ENCODE data around the gene ZNF746.
A peak's percentile ranks its signal among the peaks of the same experiment; 100 is the strongest.
"Not testable (repeated sequence)": the region's sequence is repeated elsewhere in the genome, so short reads cannot be mapped to it uniquely, and the experiment has no call there.

ZNF746 gene

DNA sequence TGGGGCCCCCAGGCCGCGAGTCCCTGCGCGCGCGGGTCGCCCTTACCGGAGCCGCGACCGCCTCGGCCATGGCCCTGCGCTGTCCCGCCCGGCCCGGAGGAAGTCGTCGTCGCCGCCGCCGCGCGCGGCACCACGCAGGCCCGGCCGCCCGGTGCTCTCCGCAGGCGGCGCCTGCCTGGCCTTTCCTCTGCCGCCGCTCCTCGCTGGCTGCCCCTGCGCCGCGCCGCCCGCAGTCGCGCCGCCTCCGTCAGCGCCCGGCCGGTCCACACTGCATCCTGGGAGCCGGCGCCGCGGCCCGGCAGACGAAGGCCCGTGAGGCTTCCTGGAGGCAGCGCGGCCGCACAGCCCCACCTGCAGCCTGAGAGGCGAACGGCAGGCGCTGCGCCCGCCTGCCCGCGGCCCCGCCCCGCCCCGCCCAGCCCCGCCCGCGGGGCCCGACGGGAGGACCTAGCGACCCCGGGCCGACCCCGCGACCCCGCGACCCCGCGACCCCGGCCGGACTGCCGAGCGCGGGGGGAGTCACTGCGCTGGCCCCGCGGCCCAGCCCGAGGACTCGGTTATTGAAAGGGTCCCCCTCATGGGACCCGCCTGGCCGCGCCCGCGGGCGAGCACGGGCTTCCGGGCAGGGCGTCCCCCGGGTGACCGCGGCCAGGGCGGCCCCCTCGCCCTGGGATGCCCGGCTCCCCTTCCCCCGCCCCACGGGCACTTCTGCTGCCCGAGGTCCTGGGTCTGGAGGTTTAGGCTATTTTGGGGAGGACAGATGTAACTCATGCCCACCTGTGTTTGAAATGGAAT is at the start of gene ZNF746:
TSS of gene ZNF746 (minus strand) at position 343 of the 795 bp plus-strand sequence. CDS start at position 70, 273 bp downstream.
- DNase-seq: peak; percentile 79 to 87

DNA sequence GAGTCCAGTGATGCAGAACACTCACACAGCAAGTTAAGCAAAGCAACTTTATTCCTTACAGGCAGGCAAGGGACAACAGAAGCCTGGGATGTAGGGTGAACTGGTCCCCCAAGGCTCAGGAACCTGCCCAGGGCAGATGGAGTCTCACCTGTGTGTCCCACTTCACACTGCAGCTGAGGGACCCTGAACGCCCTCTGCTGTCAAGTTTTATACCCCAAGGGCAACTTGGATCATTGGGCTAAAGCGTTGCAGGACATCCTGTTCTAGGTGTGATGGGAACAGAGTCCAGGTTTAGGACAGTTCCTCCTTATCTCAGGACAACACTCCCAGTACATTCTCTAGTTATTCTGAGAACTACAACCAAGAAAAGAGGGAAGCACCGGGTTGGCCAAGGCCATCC is 49.5 kb upstream of the ZNF746 start:
- no peak for DNase-seq

DNA sequence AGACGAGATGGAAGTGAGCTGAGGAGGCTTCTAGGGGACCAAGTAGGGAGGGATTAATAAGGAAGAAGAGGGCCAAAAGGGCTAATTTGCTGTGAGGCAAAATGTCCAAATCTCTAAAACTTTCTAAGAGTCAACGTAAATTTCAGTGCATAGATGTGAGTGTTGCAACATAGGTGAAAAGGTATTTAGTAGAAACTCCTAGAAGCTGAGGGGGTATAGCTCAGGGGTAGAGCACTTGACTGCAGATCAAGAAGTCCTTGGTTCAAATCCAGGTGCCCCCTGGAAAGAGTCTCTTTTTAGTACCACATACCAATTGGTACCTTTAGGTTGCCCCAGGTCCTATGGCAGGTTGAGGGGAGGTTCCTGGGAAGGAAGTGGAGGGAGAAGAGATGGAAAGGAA is 48.7 kb upstream of the ZNF746 start:
- no peak for DNase-seq

DNA sequence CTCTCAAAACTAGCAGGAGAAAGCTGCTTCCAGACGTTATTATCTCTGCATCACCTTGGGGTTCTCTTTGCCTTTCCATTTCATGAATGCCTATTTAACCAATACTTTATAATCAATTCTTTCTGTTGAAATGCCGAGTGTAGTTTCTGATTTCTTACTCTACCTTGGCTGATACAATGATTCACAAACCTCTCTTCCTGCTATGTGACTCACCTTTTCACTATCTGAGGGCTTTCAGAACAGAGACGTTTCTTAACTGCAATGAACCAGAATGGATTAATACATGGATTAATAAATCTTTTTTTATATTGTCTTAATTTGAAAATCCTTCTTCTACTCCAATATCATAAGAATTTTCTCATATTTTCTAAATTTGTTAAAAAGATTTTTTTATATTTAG is 46.4 kb upstream of the ZNF746 start:
- DNase-seq: no peak

DNA sequence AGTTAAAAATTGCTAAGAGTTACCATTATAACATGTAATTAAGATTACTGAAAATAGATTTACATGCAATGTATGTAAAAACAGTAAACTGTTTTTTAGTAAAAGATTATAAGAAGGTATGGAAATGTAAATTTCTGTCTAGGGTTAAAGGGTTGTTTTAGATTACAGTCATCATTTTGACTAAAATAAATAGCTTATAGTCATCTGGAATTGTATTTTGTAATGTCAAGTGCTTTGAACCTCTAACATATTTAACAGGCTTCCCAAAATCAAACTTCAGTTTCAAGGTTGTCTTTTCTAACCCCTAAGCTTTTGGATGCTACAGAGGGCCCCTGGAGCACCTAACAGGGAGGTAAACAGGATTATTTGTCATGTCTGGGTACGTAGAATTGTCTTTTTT is 35.0 kb upstream of the ZNF746 start:
- no peak for DNase-seq

DNA sequence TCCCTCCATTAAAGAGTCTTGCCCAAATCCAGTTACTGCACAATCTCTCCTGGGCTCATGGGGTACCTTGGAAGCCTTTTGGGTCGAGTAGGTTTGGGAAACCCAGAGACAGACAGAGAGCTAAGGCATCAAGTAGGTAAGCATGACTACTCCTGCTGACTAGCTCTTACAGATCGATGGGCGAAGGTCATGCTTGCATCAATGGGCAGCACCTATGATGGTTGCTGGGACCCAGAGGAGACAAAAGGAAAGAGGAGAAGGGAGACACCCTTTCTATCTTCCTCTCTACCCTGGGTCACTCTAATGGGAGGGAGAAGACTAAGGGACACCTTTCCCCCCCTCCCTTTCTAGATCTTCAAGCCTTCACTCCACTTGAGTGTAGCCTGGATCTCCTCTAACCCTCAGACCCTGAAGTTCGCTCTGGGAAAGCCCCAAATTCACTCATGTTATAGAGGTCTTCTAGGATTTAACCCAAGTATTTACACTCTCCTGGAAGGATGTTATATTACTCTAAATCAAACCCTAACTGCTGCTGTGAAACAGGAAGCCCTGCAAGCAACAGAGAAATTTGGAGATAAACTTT is 31.6 kb upstream of the ZNF746 start:
- no peak for DNase-seq

DNA sequence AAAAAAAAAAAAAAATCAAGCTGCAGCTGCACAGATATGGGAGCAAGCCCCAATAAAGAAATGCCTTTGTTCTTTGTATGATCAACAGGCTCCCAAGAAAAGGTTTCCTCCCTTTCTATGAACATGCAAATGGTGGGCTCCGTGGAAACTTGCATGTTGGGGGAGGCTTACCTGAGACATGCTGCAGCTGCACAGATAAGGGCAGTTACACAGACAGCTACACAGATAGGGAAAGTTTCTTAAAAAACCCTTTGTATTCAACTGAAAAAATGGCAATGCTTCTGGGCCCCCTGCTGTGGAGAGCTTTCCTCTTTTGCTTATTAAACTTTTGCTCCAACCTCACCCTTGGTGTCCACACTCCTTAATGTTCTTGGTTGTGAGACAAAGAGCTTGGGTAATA is 29.8 kb upstream of the ZNF746 start:
- no peak for DNase-seq

DNA sequence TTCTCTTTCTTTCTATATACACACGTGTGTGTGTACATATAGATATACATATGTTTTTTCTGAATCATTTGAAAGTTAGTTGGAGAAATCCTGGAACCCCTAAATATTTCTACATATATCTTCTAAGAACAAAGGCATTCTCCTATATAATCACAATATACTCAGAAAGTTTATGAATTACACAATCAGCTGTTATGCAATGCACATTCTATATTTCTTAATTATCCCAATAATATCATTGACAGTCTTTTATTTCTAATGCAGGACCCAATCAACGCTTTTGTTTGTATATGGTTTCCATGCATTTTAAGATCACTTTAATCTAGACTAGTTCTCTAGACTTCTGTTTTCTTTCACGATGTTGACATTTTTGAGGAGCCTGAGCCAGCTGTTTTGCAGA is 27.7 kb upstream of the ZNF746 start:
- no peak for DNase-seq

DNA sequence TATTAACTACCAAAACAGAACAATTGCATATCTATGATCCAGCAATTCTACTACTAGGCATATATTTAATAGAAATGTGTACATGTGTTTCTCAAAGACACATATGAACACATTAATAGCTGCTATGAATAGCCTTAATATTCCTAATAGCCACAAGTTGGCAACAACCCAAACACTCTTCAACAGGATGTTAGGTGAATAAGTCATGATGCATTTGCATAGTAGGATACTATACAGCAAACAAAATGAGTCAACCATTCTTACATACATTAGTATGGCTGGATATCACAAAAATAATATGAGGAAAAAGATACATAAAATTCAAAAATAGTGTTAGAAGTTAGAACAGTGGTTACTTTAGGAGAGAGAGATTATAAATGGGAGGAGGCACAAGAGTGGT is 26.8 kb upstream of the ZNF746 start:
- no peak for DNase-seq

DNA sequence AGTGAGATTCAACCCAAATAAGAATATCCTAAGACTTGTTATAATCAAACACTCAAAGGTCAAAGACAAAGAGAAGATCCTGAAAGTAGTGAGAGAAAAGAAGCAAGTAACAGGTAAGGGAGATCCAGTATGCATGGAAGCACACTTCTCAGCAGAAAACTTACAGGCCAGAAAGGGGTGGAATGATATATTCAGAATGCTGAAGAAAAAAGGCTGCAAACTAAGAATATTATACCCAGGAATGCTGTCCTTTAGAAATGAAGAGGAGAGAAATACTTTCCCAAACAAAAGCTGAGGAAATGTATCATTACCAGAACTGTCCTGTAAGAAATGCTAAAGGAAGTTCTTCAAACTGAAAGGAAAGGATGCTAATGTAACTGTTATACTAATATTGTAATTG is 12.6 kb upstream of the ZNF746 start:
- DNase-seq: no peak

DNA sequence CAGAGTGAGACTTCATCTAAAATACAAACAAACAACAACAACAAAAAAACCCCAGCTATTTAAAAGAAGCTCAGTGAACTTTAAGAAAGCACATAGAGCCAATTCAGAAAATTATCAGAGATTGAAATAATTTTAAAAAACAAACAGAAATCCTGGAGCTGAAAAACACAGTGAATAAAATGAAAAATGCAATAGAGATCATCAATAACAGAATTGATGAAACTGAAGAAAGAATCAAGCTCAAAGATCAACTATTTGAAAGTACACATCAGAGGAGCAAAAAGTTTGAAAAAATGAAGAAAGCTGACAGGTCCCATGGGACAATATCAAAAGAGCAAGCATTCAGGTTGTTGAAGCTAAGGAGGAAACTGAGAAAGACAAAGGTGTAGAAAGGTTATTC is 12.2 kb upstream of the ZNF746 start:
- DNase-seq: no peak

DNA sequence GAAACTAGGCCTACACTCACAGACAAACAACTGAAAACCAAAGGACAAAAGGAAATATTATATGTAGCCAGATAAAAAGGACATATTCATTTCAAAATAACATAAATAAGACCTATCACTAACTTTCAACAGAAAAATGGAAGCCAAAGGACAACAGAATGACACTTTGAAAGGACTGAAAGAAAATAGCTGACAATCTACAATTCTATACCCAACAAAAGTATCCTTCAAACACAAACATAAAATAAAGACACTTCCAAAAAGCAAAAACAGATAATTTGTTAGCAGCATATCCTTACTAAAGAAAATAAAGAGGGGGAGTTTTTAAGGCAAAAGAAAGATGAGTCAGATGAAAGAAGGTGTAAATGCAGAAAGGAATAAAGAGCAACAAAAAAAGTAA is 7.9 kb upstream of the ZNF746 start:
- DNase-seq: no peak

DNA sequence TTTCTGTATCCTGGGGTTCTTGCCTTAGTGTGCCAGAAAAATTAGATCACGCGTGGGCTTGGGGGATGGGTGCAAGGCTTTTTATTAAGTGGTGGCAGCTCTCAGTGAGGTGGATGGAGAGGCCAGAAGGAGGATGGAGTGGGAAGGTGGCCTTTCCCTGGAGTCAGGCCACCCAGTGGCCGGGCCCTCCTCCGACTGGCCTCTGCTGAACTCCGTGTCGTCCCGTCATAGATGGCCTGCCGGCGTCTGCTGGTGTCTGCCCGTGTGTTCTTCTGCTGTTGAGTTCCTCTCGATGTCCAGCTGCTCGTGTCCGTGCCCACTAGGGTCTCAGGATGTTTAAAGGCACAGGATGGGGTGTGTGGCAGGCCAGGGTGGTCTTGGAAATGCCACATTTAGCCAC is 4.0 kb upstream of the ZNF746 start:
- DNase-seq: no peak

DNA sequence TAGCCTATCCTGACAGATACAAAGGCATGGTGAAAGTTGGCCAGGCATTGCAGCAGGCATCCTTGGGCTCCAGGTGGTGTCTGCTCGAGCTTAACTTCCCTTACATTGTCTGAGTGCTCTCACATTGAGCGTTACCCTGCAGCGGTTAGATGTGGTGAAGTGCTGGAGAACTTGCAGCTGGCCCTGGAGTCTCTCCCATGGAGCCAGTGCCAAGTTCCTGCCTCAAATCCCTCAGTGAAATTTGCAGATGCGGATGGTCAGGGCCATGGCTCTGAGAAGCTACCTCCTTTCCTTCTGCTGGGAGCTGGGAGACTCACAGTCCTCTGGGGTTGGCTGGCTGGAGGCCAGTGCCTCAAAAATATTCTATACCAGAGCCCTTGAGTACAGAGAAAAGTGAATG is 3.3 kb upstream of the ZNF746 start:
- no peak for DNase-seq

DNA sequence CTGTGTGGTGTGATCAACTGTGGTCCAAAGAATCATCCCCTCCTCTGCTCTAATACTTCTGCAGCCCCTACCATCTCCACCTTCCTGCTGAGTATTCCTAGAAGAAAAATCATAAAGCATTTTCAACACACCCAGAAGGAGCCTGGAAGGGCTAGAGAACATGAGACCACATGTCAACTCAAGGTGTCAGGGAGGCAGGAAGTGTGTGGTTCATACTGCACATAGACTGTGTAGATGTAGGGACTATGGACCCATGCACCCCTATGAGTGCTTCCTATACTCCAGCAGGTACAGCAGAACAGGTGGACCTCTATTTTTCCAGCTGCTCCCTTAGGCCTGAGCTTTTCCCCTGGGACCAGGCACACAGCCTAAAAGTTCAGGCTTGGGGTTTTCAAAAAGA is 2.6 kb upstream of the ZNF746 start:
- DNase-seq: peak in 1 of 2 donors; percentile 16

DNA sequence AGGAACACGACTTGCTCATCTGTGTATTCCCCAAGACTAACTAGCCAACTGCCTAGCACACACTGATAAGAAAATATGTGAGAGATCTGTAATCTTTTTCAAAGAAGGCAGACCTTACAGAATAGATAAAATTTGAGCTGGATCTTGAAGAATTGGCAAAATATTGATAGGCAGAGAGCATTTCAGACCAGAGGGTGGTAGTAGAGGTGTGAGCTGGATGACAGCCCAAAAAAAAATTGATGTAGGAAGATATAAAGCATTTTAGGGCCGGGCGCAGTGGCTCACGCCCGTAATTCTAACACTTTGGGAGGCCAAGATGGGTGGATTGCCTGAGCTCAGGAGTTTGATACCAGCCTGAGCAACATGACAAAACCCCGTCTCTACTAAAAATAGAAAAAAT is 1.2 kb upstream of the ZNF746 start:
- no peak for DNase-seq

DNA sequence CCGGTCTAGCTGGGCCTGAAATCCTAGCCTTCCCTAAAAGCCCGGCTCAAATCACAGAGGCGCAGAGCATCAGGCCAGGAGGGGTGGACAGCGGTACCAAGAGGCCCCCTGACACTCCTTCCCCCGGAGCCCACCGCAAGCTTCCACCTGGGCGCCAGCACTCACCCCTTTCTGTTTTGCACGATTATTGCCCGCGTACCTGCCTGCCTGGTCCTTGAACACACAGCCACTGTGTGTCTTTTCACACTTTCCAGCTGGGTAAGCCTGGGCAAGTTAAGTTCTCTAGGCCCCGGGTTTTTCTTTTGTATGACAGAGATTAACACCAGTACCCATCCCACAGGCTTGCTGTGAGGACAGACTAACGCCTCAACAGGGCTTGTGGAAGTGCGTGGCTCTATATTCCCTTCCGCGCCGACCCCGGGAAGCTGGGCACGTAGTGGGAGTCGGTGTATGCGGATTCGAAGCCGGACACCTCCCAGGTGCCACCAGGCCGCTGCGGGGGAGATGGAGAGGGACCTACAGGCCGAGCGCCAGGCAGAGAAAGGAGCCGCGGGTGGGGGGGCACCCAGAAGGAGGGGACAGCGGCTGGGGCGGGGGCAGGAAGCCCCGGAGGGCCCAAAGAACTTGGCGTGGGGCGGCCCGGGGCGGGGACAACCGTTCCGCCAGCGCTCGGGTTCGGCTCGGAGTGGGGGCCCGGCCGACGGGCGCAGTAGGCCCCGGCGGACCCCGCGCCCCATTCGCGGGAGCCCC is 792 bp downstream of the ZNF746 start:
- peak; percentile 38 to 56 for DNase-seq

DNA sequence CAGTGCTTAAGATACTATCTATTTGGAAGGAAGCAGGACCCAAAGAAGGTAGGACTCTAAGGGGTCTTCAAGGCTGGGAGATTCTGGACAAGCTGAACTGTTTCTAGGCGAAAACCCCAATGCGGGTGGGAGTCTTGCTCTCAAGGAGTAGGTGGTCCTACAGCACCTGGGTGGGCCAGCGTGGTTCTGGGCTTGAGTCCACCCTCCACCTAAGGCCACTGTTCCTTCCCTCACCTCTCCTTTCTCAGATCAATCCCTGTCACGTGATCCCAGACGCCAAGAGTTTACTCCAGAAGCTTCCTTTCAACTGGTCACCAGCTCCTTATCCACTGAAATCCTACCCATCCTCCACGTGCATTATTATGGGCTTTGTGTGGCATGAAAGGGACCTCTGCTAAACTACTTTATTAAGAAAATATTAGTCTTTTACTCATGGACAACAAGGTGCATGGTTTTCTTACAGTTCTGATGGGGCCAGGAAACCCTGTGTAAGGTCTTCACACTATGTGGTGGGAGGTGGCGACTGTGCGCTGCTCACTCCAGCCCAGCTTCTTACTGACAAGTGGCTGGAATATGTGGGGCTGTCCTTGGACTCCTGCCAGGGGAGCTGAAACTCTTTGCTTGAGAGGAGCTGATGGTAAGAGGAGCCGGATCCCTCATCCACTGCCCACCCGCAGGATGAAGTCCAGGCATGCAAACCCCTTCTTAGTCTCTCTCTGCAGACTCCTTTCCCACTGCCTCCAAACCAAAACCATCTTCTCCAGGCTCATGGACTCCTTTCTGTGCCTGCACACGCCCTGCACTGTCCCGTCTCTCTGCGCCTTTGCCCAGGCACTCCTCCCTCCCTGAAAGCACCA is 1.6 kb downstream of the ZNF746 start:
- DNase-seq: no peak

DNA sequence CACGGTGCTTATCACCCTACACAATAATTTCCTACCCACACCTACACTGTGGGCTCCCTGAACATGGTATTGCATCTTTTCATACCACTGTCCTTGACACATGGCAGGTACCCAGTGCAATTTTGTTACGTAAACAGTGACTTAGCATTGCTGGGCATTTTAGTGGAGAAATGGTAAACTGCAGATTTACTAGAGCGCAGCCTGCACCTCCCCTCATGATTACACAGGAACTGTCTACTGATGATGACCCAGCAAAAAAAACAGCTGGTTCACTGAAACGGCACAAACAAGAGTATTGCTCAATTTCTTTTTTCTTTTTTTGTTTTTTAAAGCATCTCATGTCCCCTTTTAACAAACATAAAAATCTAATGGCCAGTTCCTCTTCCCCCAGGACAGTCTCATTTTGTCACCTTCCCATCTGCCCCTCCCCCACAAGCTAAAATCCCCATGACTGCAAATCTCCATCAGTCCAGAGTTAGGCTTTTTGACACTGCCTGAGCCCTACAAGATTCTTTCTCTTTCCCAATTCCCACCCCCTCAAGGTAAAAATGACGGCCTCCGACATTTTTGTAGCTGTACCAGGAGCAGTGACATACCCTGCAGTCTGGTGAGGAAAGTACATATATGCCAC is 2.8 kb downstream of the ZNF746 start:
- DNase-seq: peak in 1 of 2 donors; percentile 18

DNA sequence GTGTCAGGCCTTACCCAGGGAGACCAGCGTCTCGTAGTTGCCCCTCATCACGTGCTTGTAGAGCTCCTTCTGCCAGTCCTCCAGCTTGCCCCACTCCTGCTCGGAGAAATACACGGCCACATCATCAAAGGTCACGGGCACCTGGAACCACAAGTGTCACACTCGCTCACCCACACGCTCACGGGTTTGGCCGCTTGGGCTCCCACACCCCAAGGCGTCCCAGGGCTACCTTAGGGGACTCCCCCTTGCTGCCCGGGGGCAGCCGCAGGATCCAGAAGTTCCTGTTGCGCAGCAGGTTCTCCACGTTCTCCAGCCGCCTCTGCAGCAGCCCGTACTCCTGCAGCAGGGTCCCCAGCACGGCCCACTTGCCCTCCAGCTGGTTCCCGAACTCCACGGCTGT is 3.6 kb downstream of the ZNF746 start:
- not testable (repeated sequence) for DNase-seq

DNA sequence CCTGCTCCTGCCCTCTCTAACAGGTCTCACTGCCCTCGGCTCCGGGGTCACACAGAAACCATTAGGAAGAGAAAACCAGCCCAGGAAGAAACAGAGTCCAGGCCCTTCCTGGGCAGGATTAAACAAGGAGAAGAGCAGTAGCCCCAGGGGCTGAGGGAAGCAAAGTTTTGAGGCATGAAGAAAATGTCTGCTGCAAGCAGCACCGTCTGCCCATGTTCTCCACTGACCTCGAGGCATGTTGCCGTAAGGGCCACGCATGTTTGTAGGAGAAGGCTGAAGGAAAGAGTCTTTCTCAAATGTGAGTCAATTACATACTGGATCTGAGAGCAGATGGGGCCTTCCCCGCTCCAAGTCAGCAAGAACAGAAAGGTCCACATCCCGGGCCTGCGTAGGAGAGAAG is 4.2 kb downstream of the ZNF746 start:
- no peak for DNase-seq

DNA sequence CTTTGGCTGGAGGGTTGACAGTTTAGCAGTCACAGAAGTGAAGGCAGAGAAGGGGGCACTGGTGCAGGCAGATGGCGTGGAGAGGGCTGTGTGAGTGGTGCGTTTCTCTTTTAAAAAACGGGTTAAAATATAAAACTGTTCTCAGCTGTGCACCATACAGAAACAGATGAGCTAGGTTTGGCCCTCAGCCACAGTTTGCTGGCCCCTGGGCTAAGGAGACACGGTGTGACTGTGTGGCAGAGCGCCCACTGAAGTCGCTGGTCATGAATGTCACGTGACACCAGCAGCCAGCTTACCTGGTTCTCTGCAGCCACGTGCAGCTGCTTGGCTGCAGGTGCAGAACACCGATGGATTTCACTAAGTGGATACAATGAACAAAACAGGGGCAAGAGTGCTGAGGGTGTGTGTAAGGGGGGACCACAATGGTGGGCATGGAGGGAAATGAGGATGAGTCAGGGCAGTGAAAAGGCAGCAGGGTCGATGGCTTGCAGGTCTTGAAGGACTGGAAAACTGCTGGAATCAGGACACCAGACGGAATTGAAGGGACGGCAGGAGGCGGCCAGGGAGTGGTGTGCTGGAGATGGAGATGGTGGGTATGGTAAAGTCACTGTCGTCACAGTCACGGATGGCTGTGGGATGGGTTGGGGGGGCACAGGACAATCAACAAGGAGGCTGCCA is 7.4 kb downstream of the ZNF746 start:
- DNase-seq: no peak

Measured in CD4-positive, alpha-beta T cell treated with Interferon alpha-2 for 1 hour (primary cell).